ENCODE measurements around the gene UNC45A. TPM values are rescaled to one million over a fixed set of nuclear protein-coding genes. Genes with fewer than 3 reads are reported as not detected.

The UNC45A gene
- total RNA-seq, 1 donor from 2014 or later = 70.9 TPM

GRCh38 chr15:90946538-90946937 is 11.5 kb downstream of the UNC45A start:
- no peak for TF ChIP-seq CTCF (IDR thresholded peaks at IDR 0.05)
- Mint-ChIP-seq H3K36me3 (ENCODE audit: low read depth) (peaks cover 26% of the 10 kb centered on the region), H3K27ac (ENCODE audit: unreplicated experiment) (no peak overlapping the region), H3K9me3 (ENCODE audit: low read depth) (no peaks in the 10 kb centered on the region), H3K4me1 (ENCODE audit: low read depth) (no peaks in the 10 kb centered on the region), H3K4me3 (ENCODE audit: unreplicated experiment) (no peak overlapping the region), H3K27me3 (ENCODE audit: low read depth) (no peaks in the 10 kb centered on the region)
- no peak for DNase-seq (ENCODE audit: low spot score)

- no peak overlapping the region for H3K27ac Mint-ChIP-seq (ENCODE audit: unreplicated experiment)
These were observed 12.0 kb downstream of the UNC45A start for GRCh38 chr15:90946941-90947576.

GRCh38 chr15:90947577-90948357 is 12.7 kb downstream of the UNC45A start:
- TF ChIP-seq CTCF (IDR thresholded peaks at IDR 0.05) = no peak
- Mint-ChIP-seq H3K4me1 (ENCODE audit: low read depth) (no peaks in the 10 kb centered on the region), H3K36me3 (ENCODE audit: low read depth) (peaks cover 28% of the 10 kb centered on the region), H3K4me3 (ENCODE audit: unreplicated experiment) (no peak overlapping the region), H3K27me3 (ENCODE audit: low read depth) (no peaks in the 10 kb centered on the region), H3K9me3 (ENCODE audit: low read depth) (no peaks in the 10 kb centered on the region), H3K27ac (ENCODE audit: unreplicated experiment) (no peak overlapping the region)
- no peak for DNase-seq (ENCODE audit: low spot score)

More at GRCh38 chr15:90946941-90947576, 12.0 kb downstream of the UNC45A start:
- H3K27me3 Mint-ChIP-seq (ENCODE audit: low read depth) = no peaks in the 10 kb centered on the region
- H3K9me3 Mint-ChIP-seq (ENCODE audit: low read depth) = no peaks in the 10 kb centered on the region
- peak; percentile 61 for DNase-seq (ENCODE audit: low spot score)
- peaks cover 27% of the 10 kb centered on the region for H3K36me3 Mint-ChIP-seq (ENCODE audit: low read depth)
- H3K4me3 Mint-ChIP-seq (ENCODE audit: unreplicated experiment) = no peak overlapping the region
- TF ChIP-seq CTCF (IDR thresholded peaks at IDR 0.05) = no peak
- no peaks in the 10 kb centered on the region for H3K4me1 Mint-ChIP-seq (ENCODE audit: low read depth)

- H3K4me1 Mint-ChIP-seq (ENCODE audit: low read depth) = no peaks in the 10 kb centered on the region
- H3K4me3 Mint-ChIP-seq (ENCODE audit: unreplicated experiment) = no peak overlapping the region
- peaks cover 29% of the 10 kb centered on the region for H3K36me3 Mint-ChIP-seq (ENCODE audit: low read depth)
- DNase-seq (ENCODE audit: low spot score) = no peak
- no peaks in the 10 kb centered on the region for H3K27me3 Mint-ChIP-seq (ENCODE audit: low read depth)
- H3K27ac Mint-ChIP-seq (ENCODE audit: unreplicated experiment) = no peak overlapping the region
- no peaks in the 10 kb centered on the region for H3K9me3 Mint-ChIP-seq (ENCODE audit: low read depth)
- no peak for TF ChIP-seq CTCF (IDR thresholded peaks at IDR 0.05)
These were observed 13.4 kb downstream of the UNC45A start for GRCh38 chr15:90948506-90948905.

GRCh38 chr15:90949979-90950675 is 15.0 kb downstream of the UNC45A start:
- Mint-ChIP-seq H3K27me3 (ENCODE audit: low read depth) (no peaks in the 10 kb centered on the region), H3K9me3 (ENCODE audit: low read depth) (no peaks in the 10 kb centered on the region), H3K4me1 (ENCODE audit: low read depth) (peaks cover 2% of the 10 kb centered on the region), H3K27ac (ENCODE audit: unreplicated experiment) (no peak overlapping the region), H3K36me3 (ENCODE audit: low read depth) (peaks cover 23% of the 10 kb centered on the region), H3K4me3 (ENCODE audit: unreplicated experiment) (no peak overlapping the region)
- no peak for TF ChIP-seq CTCF (IDR thresholded peaks at IDR 0.05)
- DNase-seq (ENCODE audit: low spot score) = no peak
